Right forelimb (tissue), 1 donor: ENCODE data around the gene IGF2R.
A peak's percentile ranks its signal among the peaks of the same experiment; 100 is the strongest.
"Not testable (repeated sequence)": the region's sequence is repeated elsewhere in the genome, so short reads cannot be mapped to it uniquely, and the experiment has no call there.

Source experiments
- DNase-seq: peaks from one replicate; pipeline ENCODE4 v3.0.0-alpha.2; 2018

IGF2R gene

DNA sequence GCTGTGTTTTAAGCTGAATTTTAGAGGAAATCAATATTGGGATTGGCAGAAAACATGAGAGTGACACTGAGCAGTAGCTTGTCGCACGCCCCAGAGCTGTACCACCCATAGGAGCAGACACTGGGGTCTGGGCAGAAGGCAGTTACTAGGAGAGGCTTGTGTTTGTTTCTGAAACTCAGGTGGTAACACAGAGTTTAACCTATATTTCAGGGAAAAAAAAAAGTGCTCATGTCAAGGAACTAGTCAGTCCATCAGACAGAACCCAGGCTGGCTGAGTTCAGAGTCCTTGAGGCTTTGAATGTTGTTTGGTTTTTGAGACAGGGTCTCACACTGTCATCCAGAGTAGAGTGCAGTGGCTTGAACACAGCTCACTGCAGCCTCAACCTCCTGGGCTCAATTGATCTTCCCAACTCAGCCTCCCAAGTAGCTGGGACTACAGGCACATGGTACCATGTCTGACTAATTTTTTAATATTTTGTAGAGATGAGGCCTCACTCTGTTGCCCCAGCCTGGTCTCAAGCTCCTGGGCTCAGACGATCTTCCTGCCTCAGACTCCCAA, 159.3 kb downstream of the IGF2R start:
- no peak for DNase-seq

DNA sequence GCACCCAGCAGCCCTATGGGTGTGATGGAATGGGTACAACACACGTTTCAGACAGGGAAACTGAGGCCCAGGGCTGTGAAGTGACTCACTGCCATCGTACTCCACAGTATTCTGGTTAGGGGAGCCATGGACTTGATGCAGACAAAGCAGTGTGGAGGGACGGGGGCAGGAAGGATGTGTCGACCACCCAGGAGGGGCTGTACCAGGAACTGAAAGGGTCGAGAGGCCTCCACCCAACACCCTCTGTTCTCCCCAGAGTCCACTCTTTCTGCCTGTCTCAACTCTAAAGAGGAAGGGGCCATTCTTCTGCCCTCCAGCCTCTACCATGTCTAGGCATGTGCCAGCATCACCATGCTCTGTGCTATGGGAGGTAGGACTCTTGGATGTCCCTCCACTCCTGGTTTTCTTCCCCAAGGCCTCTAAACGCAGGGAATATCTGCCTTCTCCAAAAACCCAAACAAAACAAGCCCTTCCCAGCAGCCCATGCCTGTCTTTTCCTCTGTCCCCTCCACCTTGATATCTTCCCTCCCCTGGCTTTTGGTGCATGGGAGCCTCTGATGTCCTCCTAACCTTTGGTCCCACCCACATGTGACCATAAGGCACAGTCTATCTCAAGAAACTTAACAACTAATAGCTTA, 160.1 kb downstream of the IGF2R start:
- no peak for DNase-seq

DNA sequence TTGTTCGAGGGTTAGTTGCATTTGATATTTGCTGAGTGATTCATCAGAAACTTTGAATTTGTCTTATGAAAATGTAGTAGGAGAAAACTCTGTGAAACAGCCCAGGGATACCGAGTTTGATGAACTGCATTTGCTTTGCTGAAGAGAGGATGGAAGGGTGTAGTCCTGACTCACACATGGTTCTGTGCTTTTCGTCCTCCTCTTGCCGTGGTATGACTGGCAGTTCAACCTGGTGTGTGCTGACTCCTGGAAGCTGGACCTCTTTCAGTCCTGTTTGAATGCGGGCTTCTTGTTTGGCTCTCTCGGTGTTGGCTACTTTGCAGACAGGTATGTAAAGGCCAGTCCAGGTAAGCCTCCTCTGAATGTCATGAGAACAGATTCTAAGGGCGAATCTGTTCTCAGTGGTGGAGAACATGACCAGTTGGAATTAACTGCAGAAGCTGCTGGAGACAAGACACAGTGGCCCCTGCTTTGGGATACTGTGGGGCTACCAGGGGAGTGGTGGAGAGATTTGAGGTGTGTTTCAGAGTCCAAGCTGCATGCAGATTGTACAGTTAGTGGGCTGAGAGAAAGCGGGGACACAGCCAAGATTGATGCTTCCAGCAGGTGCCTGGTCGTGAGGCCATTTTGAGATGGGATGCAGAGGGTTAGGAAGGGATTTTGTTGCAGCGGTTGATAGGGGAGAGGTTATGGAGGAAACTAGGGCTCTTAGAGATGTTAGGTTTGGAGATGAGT, 161.2 kb downstream of the IGF2R start:
- no peak for DNase-seq

DNA sequence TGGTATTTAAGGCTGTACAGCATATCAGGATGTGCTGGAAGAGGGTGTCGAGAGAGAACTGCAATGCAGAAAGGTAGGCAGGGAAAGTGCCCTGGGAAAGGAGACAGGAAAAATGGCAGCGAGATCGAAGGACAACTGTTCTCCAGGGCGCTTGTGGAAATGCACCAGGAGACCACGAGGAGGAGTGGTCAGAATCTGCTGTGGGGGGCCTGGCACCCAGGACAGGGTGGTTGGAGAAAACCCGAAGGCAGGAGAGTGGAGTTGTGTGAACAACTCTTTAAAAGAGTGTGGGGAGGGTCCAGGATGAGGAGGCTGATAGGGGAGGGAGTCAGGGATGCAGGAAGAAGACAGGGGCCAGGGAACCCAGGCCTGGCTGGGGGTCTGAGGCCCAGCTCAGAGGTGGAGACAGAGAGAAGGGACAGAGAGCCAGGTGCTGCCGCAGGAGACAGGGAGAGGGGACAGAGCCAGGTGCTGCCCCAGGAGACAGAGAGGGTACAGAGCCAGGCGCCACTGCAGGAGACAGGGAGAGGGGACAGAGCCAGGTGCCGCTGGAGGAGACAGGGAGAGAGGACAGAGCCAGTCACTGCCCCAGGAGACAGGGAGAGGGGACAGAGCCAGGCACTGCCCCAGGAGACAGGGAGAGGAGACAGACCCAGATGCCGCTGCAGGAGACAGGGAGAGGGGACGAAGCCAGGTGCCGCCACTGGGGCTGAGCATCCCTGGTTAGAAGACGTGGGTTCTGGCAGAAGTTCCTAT, 162.0 kb downstream of the IGF2R start:
- DNase-seq: no peak

DNA sequence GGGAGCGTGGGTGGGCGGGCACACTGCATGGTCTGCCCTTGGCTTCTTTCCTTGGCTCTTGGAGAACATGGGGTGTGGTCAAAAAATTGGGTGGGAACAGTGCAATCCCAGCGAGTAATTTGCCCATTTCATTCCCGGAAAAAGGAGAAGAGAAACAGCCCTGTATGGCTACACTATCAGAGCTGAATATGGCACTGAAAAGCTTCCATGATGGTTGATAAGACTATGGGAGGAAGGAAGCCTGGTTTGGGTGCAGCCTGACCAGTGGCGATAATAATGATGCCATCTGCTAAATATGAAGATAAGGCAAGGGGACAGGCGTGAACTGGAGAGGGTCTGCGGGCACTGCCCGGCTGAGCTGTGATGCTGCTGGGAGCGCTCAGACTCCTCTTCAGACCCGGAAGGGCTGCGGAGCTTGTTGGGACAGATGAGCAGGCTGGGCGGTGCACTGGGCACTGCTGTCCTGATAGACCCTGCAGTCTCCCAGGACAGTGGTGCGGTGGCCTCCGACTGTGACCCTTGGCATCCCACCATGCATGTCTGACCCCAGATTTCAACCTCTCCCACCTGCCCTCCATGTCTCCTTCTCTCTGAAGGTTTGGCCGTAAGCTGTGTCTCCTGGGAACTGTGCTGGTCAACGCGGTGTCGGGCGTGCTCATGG, 162.9 kb downstream of the IGF2R start:
- no peak for DNase-seq

DNA sequence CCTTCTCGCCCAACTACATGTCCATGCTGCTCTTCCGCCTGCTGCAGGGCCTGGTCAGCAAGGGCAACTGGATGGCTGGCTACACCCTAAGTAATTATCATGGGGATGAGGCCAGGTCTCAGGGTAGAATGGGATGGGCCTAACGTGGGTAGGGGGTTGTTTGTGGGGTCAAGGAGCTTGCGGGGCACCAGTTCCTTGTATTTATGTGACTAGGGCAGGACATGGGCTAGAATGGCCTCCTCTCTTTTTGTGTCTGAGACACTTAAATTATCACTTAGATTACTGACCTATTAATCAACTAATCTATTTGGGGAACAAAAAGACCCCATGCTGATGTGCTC, 163.4 kb downstream of the IGF2R start:
- no peak for DNase-seq

DNA sequence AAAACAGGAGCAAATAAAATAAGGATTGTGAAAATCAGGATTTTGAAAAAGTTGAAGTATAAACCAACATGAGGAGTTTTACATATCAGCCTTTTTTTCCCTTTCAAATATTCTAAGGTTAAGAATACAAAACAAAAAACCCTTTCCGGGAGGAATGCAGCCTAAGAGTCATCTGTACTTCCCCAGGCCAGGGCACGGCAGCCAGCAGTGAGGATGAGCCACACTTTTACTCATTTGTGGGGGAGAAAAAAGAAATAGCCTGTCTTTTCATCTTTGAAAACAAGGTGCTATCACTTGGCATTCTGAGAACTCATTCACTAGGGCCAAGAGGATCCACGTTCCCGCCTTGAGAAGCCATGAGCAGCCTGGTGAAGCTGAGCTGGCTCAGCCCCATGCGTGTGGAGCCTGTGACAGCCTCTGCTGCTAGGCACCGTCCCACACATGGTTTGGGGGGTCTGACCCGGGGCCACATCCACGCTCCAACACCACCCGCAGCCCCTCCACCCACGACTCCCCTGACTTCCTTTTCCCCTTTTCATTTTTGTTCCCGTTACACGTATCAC, 164.0 kb downstream of the IGF2R start:
- DNase-seq: no peak

DNA sequence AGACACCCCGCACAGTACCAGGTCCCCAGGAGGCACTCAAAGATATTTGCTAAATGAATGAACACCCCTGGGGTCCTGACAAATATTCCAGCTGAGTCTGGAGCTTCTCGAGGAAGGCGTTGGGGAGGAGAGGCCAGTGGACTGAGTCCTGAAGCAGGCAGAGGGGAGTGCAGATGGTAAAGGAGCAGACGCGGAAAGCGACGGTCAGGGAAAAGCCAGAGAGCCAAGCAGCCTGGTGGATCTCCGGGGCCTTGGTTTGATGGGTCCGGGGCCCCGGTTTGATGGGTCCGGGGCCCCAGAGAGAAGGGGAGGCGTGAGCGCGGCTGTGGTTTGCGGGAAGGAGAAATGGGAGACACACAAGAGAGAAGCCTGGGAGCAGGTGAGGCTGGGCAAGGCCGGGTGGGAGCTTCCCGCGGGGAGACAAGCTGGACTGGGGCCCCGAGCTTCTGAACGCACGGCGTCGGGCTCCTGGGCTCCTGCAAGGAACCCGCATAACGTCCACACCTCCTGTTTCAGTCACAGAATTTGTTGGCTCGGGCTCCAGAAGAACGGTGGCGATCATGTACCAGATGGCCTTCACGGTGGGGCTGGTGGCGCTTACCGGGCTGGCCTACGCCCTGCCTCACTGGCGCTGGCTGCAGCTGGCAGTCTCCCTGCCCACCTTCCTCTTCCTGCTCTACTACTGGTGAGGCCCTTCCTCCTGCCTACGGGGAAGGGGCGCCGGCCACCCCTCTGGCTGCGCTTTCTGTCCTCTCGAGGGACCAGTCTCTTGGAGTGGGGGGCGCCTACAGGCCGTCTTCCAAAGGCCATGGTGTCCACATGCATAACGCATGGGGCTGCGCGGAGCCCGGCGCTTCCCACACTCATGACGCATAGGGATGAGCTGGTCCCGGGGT, 164.8 kb downstream of the IGF2R start:
- DNase-seq: no peak

DNA sequence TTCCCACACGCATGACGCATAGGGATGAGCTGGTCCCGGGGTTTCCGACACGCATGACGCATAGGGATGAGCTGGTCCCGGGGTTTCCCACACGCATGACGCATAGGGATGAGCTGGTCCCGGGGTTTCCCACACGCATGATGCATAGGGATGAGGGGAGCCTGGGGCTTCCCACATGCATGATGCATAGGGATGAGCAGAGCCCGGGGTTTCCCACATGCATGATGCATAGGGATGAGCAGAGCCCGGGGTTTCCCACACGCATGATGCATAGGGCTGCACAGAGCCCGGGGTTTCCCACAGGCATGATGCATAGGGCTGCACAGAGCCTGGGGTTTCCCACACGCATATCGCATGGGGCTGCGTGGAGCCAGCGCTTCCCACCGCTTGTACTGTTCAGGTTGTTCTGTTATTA, 165.5 kb downstream of the IGF2R start:
- DNase-seq: not testable (repeated sequence)

DNA sequence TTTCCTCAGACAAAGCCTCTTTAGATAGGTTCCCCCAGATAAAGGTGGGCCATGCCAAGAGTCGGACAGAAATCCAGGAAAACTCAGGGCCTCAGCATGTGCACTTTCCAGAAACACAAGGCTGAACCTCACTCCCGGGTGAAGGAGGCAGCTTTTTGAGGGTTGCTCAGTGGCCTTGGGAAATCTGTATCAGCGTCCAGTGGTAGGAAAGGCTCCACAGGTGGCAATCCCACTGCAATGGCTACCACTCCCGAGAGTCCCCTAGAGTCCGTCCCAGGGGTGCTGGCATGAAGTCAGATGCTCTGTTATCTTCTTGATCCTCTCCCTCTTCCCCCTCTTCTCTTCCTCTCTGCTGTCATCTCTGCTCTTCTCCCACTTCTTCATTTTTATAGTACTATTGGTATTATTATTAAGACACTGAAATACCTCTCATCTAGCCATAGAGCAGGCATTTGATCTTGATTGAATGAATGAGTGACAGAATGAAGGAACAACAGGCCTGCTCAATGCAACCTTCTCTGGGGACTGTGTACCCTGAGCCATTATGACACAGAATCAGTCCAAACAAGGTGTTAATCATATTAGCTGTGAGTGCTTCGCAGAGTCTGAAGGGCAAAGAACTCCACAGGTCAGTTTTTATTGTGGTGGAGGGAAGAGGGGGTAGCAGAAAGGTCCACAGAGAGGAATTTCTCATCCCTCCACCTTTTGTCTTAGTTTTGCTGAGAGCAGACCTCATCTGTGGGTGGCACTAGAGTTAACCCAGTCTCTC, 166.1 kb downstream of the IGF2R start:
- DNase-seq: no peak

DNA sequence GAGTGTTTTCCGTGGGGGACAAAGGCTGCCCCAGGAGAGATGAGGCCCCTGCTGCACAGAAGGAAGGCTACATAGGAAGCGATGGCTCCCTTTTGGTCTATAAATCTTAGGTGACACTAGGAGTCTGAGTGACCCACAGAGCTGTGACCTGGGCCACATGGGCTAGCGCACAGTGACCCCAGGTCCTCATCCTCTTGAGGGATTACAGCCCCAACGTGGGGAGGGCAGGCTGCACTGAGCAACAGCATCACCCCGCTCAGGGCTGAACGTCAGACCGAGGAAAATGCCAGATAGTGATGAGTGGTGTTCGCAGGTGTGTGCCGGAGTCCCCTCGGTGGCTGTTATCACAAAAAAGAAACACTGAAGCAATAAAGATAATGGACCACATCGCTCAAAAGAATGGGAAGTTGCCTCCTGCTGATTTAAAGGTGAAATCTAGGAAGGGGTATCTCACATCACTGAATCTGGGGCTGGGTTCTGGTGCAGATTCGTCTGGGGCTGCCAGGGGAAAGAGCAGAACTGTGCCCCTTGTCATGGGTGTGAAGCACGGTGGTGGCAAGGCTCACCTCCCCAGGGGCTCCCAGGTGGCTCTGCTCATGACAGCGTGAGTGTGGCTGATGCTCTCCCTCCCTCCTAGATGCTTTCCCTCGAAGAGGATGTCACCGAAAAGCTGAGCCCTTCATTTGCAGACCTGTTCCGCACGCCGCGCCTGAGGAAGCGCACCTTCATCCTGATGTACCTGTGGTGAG, 167.2 kb downstream of the IGF2R start:
- no peak for DNase-seq

DNA sequence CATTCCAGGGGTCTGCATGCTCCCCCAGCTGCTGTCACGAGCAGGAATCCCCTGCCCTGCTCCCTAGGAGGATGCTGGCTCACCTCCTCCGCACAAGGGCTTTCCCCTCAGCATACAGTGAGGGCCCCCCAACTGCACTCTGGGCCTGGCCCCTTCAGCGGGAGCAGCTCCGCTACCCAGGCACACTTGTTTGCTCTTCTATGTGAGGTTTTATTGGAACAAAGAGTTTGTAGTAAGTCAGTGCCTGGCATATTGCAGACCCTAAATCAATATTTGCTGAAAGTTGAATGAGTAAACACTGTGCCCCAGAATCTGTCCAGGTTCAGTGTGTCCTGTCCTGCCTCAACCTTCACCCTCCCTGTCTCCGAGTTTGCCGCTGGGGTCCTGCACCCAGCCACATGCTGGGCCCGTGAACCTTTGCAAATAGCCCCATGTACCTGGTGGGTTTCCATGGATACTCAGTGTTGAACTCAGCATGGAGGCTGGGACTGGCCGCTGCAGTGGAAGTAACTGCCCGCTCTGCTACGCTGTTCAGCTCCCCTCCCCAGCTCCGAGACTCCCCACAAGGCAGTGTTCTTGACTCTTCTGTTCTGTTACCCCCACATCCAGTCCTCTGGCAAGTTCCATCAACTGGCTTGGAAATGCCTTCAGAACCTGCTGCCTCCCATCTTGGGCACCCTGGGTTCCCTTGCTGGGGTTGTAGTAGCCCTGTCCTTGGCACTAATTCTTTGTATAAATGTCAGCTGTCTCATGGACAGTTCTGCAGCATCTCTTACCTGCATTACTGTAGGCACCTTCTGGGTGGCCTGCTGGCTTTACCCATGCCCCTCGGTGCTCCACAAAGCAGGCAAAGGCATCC, 168.5 kb downstream of the IGF2R start:
- no peak for DNase-seq

DNA sequence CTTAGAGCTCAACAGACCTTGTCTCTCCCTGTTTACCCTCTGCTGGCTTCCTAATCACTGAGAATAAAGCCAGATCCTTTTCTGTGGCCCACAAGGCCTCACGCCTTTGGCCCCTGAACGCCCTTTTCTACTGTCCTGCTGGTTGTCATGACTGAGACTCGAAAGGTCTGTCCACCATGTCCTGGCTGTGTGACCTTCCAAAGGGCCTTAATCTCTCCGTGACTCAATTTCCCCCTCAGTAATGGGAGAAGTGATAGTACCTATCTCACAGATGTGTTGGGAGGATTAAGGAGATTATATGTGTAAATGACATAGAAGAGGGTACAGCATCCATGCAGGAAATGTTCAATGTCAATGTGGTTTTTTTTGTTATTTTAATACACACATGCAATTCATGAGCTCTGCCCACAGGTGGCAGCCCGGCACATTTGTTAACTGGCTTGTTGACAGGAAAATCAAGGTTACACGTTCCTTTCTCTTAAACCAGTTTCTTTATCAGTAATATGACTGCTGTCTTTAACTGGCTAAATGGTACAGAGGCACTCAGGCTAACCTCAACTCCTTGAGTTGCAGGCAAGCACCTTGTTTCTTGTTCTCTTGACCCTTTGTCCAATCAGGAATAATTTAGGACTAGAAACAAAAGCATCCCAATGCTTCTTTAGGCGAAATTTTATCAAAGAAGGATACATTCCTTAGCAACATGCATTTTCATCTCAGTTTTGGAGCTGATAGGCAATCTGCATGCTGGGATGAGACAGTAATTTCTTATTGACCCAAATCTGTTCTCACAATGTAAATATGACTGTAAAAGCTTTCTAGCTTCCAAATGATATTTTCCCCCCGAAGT, 169.3 kb downstream of the IGF2R start:
- peak; percentile 75 for DNase-seq

DNA sequence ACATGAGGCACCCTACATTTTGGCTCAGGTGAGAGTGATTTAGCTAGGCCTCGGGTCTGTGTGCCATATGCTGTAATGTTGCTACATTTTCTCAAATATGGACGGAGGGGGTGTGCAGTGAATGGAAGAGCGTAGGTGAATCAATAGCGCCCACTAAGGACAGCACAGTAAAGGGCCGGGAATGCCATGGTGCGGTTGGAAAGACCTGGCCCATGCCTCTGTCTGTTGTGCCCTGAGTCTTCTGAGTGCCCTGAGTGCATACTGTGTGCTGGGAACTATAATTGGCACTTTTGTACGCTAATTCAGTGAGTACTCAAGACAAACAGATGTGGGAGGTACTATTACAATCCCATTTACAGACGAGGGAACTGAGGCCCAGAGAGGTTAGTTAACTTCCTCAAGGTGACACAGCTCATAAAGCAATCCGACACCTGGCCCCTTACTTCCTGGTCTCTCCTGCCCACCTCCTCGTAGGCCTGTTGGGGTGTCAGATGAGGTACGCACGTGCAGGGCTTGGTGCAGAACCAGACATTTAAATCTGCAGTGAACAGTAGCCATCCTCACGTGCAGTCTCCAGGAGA, 170.0 kb downstream of the IGF2R start:
- no peak for DNase-seq

DNA sequence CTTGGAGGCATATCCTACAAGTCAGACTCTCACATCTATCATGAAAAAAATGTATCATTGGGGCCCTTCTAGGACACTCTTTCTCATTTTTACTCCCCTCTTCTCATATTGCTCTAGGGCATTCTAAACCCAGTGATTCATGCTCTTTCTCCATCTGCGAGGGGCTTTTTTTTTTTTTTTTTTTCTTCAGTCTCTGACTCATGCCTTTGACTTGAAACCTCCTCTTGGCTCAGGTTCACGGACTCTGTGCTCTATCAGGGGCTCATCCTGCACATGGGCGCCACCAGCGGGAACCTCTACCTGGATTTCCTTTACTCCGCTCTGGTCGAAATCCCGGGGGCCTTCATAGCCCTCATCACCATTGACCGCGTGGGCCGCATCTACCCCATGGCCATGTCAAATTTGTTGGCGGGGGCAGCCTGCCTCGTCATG, 170.6 kb downstream of the IGF2R start:
- DNase-seq: no peak

DNA sequence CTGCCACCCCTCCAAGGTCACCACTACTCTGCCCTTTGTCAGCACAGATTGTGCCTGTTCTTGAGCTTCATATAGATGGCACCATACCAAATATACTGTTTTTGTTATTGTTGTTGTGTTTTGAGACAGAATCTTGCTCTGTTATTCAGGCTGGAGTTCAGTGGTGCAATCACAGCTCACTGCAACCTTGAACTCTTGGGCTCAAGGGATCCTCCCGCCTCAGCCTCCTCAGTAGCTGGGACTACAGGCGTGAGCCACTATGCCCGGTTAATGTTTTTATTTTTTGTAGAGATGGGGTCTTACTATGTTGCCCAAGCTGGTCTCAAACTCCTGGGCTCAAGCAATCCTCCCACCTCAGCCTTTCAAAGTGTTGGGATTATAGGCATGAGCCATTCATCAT, 171.6 kb downstream of the IGF2R start:
- not testable (repeated sequence) for DNase-seq

DNA sequence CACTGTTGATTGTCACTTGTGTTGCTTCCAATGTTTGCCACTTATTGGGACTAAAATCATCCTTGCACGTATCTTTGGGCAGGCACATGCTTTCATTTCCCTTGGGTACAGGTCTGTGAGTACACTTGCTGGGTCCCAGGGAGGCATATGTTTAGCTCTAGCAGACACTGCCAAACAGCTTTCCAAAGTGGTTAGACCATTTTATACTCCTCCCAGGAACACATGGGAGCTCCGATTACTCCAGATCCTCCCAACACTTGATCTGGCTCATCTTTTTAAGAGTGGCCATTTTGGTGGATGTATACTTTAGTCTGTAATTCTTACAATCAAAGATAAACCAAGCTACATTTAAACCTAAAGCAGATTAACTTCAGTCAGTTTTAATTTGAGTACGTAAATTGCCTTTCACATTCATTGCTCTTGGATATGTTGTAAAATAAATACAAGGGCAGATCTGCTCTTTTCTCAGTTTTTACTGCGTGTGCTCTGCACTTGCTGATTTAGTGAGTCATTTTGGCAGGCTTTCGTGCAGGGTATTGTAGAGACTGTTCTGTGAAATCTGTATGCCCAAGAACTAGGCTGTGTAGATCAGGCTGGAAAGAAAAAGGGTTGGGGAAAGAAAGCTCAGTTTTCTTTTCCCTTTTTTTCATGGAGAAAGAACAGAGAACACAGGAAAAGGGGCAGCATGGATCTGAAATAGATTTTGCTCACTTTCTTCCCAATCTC, 172.3 kb downstream of the IGF2R start:
- DNase-seq: no peak
